ENCODE measurements around the gene WNK4.
A peak's percentile ranks its signal among the peaks of the same experiment; 100 is the strongest.

WNK4 gene

DNA sequence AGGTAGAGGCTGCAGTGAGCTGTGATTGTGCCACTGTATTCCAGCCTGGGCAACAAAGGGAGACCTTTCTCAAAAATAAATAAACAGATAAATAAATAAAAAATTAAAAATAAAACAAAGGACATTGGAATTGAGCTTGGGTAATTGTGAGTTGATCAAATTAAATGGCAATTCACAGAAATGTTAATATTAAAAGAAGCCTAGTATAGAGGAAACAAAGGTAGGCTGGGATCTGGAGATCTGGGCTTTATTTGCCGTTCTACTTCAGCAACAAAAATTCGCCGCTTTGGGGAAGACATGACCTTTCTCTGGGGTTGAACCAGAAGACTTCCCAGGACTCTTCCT lies 7.5 kb upstream of the WNK4 start:
- DNase-seq (ENCODE audit: low spot score), result no peak

- DNase-seq (ENCODE audit: low spot score), result peak; percentile 84
Measured at GRCh38 chr17:42773290-42774035, 6.9 kb upstream of the WNK4 start, which contains the start of gene VPS25. VPS25 (plus strand) TSS chr17:42773449; CDS start chr17:42773476, 27 bp downstream.

- no peak for DNase-seq (ENCODE audit: low spot score)
Measured at GRCh38 chr17:42774066-42774745, 6.2 kb upstream of the WNK4 start.

DNA sequence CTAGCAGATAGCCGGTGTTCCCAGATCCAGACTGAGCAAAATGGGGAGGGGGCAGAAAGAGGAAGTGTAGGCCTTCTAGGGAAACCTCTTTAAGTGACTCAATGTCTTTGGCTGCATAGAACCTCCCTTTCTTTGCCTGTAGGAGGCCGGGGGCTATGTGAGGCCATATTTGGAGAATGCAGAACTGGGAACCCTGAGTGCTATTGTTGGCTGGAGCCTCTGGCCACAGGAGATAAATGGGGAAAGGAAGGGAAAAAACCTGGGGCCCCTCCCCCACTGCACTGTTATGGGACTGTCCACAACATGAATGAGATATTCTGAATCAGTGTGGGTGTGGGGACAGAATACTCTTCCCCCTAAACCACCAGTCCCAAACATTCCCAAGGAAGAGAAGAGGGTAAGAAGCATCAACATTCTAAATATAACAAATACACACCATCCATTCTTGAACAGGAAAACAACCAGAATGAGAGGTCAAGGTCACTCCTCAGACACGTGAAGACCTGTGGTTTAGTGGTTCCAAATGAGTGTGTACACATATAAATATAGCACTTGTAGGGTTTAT lies 4.8 kb upstream of the WNK4 start:
- no peak for DNase-seq (ENCODE audit: low spot score)

GRCh38 chr17:42778570-42778969 lies 1.8 kb upstream of the WNK4 start:
- no peak for DNase-seq (ENCODE audit: low spot score)

DNA sequence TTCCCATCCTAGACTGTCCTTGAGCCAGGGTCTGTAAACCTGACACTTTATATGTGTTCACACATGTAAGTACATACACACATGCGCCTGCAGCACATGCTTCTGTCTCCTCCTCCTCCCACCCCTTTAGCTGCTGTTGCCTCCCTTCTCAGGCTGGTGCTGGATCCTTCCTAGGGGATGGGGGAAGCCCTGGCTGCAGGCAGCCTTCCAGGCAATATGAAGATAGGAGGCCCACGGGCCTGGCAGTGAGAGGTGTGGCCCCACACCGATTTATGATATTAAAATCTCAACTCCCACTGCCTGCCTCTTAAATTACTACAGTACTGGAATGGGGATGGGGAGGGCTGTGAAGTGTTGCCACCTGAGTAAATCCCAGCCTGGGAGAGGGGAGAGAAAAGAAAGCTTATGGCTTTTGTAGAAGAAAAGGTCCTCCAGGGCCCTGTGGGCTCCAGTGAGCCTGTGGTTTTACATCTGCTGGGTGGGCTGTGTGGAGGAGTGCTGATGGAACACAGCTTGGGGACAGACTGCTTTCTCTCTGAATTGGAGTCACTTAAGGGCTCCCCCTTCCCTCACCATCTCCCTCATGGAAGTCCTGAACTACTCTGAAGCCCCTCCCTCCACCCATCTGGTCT lies 990 bp upstream of the WNK4 start:
- DNase-seq (ENCODE audit: low spot score), result no peak

DNA sequence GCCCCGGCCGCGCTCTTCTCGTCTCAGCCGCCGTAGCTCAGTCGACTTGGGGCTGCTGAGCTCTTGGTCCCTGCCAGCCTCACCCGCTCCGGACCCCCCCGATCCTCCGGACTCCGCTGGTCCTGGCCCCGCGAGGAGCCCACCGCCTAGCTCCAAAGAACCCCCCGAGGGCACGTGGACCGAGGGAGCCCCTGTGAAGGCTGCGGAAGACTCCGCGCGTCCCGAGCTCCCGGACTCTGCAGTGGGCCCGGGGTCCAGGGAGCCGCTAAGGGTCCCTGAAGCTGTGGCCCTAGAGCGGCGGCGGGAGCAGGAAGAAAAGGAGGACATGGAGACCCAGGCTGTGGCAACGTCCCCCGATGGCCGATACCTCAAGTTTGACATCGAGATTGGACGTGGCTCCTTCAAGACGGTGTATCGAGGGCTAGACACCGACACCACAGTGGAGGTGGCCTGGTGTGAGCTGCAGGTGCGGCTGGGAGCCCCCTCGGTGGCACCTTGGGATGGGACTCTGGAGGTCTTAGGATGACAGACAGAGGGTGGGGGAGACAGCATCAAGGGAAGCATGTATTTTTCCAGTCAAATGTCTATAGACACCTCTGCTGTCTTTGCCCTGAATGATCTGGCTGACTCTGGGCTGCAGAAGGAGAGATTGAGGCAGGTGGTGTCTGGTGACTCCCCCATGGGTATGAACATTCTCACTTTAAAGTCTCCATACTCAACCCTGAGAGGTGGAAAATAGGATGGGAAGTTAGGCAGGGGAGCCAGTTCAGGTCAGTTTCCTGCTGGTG lies 635 bp downstream of the WNK4 start:
- no peak for DNase-seq (ENCODE audit: low spot score)

GRCh38 chr17:42781639-42782165 lies 1.3 kb downstream of the WNK4 start:
- DNase-seq (ENCODE audit: low spot score), result no peak

DNA sequence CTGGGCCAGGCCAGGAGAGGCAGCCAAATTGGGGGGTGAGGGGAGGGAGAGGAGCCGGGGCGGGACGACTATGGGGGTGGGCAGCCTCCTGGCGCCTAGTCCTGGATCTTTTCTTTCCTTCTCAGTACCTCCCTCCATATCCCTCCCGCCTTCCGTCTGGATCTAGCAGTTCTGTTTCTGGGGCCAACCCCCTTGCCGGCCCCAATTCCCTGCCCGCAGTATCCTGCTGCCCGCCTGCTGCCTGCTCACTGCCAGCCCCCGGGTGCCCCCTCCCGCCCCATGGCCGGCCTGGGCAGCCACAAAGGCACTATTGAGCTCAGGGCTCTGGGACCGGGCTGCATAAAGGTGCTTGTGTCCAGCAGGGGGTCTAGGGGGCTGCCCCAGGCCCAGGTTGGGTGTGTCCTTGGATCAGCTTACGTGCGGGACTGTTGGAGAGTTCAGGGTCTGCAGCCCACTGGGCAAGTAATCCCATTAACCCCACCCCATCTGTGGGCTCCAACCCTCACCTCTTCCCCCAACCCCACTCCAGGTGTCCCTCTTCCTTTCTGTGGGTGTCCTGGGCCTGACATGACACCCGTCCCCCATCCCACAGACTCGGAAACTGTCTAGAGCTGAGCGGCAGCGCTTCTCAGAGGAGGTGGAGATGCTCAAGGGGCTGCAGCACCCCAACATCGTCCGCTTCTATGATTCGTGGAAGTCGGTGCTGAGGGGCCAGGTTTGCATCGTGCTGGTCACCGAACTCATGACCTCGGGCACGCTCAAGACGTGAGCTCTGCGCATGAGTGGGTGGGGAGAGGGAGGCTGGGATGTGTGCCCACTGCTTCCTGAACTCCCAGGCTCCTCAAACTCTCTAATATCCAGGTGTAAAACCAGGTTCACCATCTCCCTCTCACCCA lies 2.0 kb downstream of the WNK4 start:
- no peak for DNase-seq (ENCODE audit: low spot score)

- DNase-seq (ENCODE audit: low spot score), result no peak
Measured at GRCh38 chr17:42783062-42783790, 2.8 kb downstream of the WNK4 start.

- DNase-seq (ENCODE audit: low spot score), result no peak
Measured at GRCh38 chr17:42783791-42784138, 3.4 kb downstream of the WNK4 start.

DNA sequence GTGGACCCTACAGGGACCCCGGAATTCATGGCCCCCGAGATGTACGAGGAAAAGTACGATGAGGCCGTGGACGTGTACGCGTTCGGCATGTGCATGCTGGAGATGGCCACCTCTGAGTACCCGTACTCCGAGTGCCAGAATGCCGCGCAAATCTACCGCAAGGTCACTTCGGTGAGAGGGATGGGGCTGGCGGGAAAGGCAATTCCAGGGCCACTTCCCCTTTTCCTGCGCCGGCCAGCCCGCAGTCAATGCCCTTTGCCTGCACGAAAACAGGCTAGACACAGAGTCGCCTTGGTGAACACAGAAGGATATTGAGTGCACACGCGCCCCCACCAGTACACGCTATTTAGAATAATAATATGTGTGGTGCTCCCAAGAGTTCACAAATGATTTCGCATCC lies 4.0 kb downstream of the WNK4 start:
- DNase-seq (ENCODE audit: low spot score), result no peak

GRCh38 chr17:42784811-42785592 lies 4.6 kb downstream of the WNK4 start:
- no peak for DNase-seq (ENCODE audit: low spot score)

- no peak for DNase-seq (ENCODE audit: low spot score)
Measured at GRCh38 chr17:42787266-42787665, 6.9 kb downstream of the WNK4 start.

DNA sequence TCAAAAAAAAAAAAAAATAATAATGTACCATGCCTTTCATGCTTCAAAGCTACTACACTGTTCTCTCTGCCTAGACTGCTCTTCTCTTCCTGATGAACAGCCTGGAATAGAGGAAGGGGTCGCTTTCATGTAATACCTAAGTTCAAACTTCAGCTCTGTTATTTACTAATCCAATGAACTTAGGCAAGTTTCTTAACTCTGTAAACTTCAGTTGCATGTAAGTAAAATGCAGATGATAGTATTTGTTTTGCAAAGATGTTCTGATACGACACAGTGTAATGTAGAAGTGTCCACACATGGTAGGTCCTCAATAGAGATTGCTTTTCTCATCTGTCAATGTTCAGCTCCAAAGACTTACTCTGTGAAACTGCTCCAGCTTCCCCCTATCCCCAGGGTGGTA lies 11.5 kb downstream of the WNK4 start:
- DNase-seq (ENCODE audit: low spot score), result no peak

DNA sequence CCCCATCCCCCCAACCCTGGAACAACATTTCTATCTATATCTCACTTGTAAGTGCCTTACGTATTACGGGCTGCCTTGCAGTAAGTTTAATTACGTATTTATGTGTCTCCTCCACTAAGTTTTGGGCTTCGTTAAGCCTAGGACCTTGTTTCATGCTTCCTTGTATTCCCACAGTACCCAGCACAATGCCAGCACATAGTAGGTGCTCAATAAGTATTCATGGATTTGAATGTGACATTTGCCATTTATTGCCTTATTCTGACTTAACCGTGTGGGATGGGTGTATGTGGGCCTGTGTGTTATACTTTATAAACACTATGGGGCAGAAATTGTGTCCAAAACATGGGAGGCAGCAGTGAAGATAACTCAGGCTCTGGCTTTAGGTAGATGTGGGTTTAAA lies 12.1 kb downstream of the WNK4 start:
- DNase-seq (ENCODE audit: low spot score), result no peak

DNA sequence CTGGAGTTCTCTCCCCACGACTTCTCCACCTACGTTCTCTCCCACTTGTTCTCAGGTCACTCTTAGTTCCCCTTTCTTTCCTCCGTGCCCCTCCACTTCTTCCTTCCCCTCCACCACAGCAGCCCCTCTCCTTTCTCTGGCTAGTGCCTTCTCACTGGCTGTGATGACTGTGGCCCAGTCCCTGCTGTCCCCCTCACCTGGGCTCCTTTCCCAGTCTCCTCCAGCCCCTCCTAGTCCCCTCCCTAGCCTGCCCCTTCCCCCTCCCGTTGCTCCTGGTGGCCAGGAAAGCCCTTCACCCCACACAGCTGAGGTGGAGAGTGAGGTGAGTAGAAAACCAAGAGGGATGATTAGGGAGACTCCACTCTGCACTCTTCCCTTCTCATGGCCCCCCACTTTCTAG lies 14.7 kb downstream of the WNK4 start:
- DNase-seq (ENCODE audit: low spot score), result no peak

DNA sequence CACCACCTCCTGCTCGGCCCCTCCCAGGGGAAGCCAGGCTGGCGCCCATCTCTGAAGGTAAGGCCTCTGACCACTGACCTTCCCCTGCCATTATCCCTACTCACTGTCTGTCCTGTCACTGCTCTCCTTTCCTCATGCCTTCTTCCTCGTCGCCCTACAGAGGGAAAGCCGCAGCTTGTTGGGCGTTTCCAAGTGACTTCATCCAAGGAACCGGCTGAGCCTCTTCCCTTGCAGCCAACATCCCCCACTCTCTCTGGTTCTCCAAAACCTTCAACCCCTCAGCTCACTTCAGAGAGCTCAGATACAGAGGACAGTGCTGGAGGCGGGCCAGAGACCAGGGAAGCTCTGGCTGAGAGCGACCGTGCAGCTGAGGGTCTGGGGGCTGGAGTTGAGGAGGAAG lies 15.1 kb downstream of the WNK4 start:
- no peak for DNase-seq (ENCODE audit: low spot score)

DNA sequence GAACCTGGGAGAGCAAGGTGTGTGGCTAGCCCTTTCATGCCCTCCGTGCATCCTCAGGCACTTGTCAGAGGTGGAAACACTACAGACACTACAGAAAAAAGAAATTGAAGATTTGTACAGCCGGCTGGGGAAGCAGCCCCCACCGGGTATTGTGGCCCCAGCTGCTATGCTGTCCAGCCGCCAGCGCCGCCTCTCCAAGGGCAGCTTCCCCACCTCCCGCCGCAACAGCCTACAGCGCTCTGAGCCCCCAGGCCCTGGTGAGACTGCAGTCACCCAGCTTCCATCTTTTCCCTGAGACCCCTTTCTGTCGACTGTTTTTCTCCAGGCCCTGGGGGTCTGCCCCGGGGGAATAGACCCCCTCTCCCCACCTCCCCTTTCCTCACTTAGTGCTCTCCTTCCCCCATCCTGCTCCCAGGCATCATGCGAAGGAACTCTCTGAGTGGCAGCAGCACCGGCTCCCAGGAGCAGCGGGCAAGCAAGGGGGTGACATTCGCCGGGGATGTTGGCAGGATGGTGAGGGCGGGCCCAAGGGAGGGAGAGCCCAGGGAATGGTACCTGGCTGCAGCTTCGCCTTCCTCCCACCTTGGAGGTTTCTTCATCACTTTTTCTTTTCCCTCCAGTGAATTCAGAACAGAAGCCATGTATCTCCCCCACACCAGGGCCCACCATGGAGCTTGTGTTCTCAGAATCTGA lies 15.8 kb downstream of the WNK4 start:
- DNase-seq (ENCODE audit: low spot score), result no peak
